GM19193 (cell line): ENCODE results near the gene ANO10.
A peak's percentile ranks its signal among the peaks of the same experiment; 100 is the strongest.

Experiments used
- POLR2A ChIP-seq: IDR thresholded peaks from 4 replicates; pipeline ENCODE4 v1.6.1; 2011; ENCODE audit not compliant: insufficient read depth, insufficient read length; ENCODE audit errors: extremely low read depth

Gene ANO10

GRCh38 chr3:43621656-43622432 lies at the start of gene ANO10:
Gene ANO10, minus strand, starts transcription at chr3:43622011. Its CDS starts 16,159 bp downstream, at chr3:43605852.
- TF ChIP-seq POLR2A, result peak; percentile 67

DNA sequence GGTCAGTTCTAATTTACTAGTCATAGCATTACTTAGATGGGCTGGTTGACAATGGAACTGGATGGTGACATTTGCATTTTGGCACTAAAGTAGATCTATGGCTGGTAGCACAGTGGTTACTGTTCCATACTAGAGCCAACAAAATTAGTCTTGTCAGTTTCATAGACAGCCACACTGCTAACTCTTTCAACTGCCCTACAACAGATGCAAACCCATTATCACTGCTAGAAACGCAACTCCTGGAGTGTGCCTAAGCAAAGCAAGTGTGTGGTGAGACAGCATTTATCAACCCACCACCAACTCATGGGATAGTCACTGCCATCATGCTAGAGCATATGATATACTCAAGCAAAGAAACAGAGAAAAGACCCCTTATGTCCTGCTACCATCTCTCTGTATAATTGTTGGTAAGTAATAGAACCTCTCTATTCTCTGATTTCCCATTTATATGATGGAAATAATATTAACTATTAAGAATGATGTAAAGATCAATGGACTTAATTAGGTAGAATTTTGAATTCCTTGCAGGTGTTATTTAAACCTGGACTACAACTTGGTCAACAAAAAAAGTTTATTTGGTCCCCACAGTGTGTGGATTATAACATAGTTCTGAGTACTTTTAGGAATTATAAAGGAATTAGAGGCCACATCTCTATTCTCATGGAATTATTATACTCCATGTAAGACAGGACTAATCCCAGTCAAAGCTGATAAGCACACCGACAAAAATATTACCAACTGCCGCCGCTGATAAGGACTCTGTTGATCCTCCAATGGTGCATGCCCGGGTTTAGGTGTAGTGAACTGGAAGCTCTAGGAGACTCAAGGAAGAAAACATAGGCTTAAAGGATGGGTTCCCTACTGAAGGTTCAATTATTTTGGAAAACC lies 49.1 kb upstream of the ANO10 start:
- no peak for TF ChIP-seq POLR2A

- TF ChIP-seq POLR2A, result no peak
These were observed 37.6 kb upstream of the ANO10 start for GRCh38 chr3:43659250-43659880.

GRCh38 chr3:43650345-43650744 lies 28.5 kb upstream of the ANO10 start:
- no peak for TF ChIP-seq POLR2A

- TF ChIP-seq POLR2A, result no peak
These were observed 27.7 kb upstream of the ANO10 start for GRCh38 chr3:43649365-43649968.

- TF ChIP-seq POLR2A, result no peak
These were observed 27.1 kb upstream of the ANO10 start for GRCh38 chr3:43648957-43649356.

DNA sequence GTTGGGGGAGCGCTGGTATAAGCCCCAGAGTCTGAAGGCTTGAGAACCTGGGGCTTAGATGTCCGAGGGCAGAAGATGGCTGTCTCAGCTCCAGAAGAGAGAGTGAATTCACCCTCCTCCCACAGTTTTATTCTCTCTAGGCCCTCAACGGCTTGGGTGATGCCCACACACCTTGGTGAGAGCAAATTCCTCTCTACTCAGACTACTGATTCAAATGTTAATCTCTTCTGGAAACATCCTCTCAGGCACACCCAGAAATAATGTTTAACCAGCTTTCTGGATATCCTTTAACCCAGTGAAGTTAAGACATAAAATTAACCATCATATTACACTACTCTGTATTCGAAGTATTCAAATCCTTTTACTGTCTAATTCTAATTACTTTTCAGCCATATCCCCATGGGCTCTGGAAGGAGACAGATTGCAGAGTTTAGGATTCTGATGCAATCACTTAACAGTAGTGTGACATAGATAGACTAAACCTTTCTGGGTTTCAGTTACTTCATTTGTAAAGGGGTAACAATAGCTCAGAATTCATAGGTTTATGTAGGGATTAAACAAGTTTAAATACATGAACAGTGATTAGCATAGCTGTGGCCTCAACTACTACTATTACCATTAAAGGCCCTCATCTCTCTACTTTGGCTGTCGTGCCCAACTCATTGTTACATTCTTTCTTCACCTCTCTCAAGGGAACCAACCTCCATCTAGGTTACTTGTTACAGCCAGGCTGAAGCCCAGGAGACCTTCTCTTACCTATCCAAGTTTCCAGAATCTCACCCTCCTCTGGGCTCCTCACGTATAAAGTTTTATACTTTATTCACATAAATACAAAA lies 25.7 kb upstream of the ANO10 start:
- TF ChIP-seq POLR2A, result no peak

GRCh38 chr3:43644443-43644842 lies 22.6 kb upstream of the ANO10 start:
- TF ChIP-seq POLR2A, result no peak

GRCh38 chr3:43641306-43642114 lies 19.7 kb upstream of the ANO10 start:
- TF ChIP-seq POLR2A, result no peak

DNA sequence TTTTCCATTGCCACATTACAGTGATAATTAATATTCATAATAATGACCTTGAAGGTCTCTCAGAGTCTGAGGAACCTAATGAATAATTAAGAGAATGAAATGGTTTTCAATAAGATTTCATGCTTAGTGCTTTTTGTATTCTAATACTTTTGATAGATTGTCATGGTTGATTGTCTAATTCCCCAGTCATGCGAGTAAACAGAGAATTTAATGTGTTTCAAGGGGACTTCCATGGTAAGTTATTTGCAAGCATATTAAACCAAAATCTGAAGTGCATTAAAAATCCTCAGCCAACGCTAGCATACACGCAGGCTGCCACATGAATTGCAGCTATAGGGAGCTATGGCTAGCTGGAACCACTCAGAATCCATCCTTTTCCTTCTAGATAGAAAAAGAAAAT lies 18.9 kb upstream of the ANO10 start:
- TF ChIP-seq POLR2A, result no peak

DNA sequence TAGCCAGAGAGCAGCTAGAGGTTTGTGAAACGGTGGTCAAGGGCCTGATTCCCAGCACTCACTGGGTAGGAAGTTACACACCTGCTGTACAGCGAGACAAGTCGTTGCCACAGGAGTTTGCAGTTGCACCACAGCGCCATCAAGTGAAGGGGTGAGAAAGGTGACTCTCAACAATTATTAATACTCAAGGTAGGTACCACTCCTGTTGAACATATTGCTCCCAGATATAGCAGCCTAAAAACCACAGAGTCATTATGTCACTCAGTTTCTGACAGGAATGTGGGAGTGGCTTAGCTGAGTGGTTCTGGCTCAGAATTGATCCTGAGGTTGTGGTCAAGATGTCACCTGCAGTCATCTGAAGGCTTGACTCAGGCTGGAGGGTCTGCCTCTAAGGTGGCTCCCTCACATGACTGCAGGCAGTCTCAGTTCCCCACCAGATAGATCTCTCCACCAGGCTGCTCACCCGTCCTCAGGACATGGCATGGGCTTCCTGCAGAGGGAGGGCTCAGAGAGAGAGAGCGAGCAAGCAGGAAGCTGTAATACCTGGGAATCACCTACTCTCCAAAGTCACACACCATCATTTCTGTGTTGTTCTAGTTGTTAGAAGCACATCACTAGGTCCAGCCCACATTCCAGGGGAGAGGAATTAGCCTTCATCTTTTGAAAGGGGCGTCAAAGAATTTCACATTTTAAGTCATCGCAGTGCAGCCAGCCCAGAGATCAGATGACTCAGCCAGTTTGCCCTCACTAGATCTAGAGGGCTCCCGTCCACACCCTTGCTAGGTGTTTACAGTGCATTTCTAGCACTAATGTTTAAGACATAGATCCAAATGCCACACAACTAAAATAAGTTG lies 17.0 kb upstream of the ANO10 start:
- TF ChIP-seq POLR2A, result no peak

- no peak for TF ChIP-seq POLR2A
These were observed 15.9 kb upstream of the ANO10 start for GRCh38 chr3:43637702-43638101.

DNA sequence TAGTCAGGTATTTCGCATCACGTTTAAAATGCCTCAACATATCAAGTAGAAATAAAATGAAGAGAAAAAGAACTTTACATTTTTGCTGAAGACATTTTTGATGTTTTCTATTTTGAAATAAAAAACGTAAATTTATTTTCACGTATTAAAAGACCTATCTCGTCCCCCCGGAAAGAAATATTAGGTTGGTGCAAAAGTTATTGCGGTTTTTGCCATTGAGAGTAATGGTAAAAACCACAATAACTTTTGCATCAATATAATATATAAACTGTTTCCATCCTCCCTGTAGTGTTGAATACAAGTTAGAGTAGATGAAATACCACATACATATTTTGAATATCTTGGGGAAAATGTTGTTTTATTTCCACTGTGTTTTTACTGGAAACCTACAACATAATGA lies 11.2 kb upstream of the ANO10 start:
- no peak for TF ChIP-seq POLR2A

DNA sequence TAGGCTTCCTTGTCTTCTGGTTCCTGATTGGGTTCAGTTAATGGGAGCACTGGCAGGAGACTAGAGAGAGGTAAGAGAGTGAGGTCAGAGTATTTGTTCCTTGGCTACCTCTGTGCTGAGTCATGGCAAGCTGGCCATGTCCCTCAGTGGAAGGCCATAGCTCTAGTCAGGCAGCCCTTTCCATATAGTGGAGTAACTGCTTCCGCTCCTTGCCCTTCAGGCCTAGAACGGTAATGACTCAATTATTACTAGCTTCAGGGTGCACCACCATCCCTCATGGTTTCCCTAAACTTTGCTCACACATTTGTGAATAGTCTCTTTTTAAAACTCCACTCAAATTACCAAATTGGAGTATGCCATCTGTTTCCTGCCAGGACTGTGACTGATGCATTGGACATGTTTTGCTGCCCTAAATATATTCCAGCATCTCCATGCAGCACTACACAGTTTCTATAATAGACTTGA lies 10.5 kb upstream of the ANO10 start:
- no peak for TF ChIP-seq POLR2A
